Transverse colon (tissue), 4 donors: Measurements from ENCODE around the gene MVP. TPM values are rescaled to one million over a fixed set of nuclear protein-coding genes. Genes with fewer than 3 reads are reported as not detected.

ENCODE experiments used
- DNase-seq: peaks from one replicate; pipeline ENCODE4 v3.0.0-alpha.2; 2019
- H3K27ac ChIP-seq, 4 donors: fragments of 200-600 bp; sonication (generic); 2 replicates each; pipeline ENCODE4 v1.5.1; 2016 to 2018; ENCODE audit warnings: inconsistent platforms in 4 of 4
- H3K27me3 ChIP-seq: fragments of 200-600 bp; sonication (generic); 2 replicates; pipeline ENCODE4 v1.5.1; 2017; ENCODE audit warnings: inconsistent platforms
- H3K36me3 ChIP-seq, 4 donors: fragments of 200-600 bp; sonication (generic); 2 replicates each; pipeline ENCODE4 v1.5.1; 2017 to 2019; ENCODE audit warnings: inconsistent platforms in 4 of 4
- H3K4me1 ChIP-seq, 4 donors: fragments of 200-600 bp; sonication (generic); 2 replicates each; pipeline ENCODE4 v1.5.1; 2017 to 2020; ENCODE audit warnings: inconsistent platforms in 4 of 4
- H3K4me3 ChIP-seq, 4 donors: fragments of 200-600 bp; sonication (generic); 1 replicate in 1 of 4; 2 replicates in 3 of 4; pipeline versions ENCODE4 v1.5.1 to v1.6.1; 2017 to 2019; ENCODE audit warnings: inconsistent platforms in 4 of 4
- H3K9me3 ChIP-seq, 2 donors: fragments of 200-600 bp; sonication (generic); 2 replicates each; pipeline ENCODE4 v1.5.1; 2017 to 2019; ENCODE audit warnings: inconsistent platforms in 2 of 2
- EP300 ChIP-seq: sonication (generic); formaldehyde crosslinking; IDR thresholded peaks from one replicate; pipeline ENCODE4 v1.6.1; 2017; ENCODE audit warnings: antibody characterized with exemption, low read depth
- POLR2A ChIP-seq: fragments of 450-650 bp; IDR thresholded peaks from one replicate; pipeline ENCODE4 v1.6.1; 2016; ENCODE audit warnings: antibody characterized with exemption, mild to moderate bottlenecking, moderate library complexity
- POLR2AphosphoS5 ChIP-seq, 3 donors: sonication (generic); formaldehyde crosslinking; IDR thresholded peaks; one replicate each; pipeline ENCODE4 v1.6.1; 2016; ENCODE audit warnings: antibody characterized with exemption in 3 of 3
- WGBS, 2 donors: methylation state at CpG; one replicate each; pipeline ENCODE4 v1.1.5; 2018; ENCODE audit warnings: low coverage in 1 of 2; 5-methylcytosine and 5-hydroxymethylcytosine counted together
- in situ Hi-C, 4 donors: fragments of 200-750 bp; cut with MboI; loops; one replicate each; pipeline versions ENCODE4 v1.15.0 to v1.15.1; 2017; ENCODE audit warnings: low sequenced_read_pairs in 3 of 4, low pct_ligation_motif_present in 1 of 4, low pct_unique_long_range_greater_than_20kb in 1 of 4
- intact Hi-C: fragments of 100-400 bp; cut with DNase I; formaldehyde crosslinking; loops from one replicate; pipeline ENCODE4 v1.15.1; 2023; ENCODE audit warnings: low total_unique reads
- total RNA-seq, 4 donors: library from RNA; depleted of rRNA; stranded (reverse); fragments of >200 nt; gene quantifications; one replicate each; pipeline ENCODE4 v1.1.0, GENCODE V29; 2016
- TF ChIP-seq, protein P1 (sequence below), 5 experiments: fragments of 200-600 bp in 3 of 5; fragments of 450-650 bp in 2 of 5; sonication (generic) in 3 of 5; IDR thresholded peaks; 1 replicate in 2 of 5; 2 replicates in 3 of 5; pipeline ENCODE4 v1.5.1; 2016 to 2017; ENCODE audit warnings: antibody characterized with exemption in 5 of 5, inconsistent platforms in 3 of 5, mild to moderate bottlenecking in 2 of 5, moderate library complexity in 1 of 5

Gene MVP
- total RNA-seq, 4 donors from 2014 or later = 483 to 654 (median 553) TPM

- Histone ChIP-seq H3K9me3 (no peaks in the 10 kb centered on the region), H3K4me3 (peak overlapping the region; percentile 55 to 71 (median 66)), H3K36me3 (no peaks in the 10 kb centered on the region), H3K4me1 (peaks cover 33 to 59% (median 47%) of the 10 kb centered on the region in 4 donors), H3K27me3 (no peaks in the 10 kb centered on the region), H3K27ac (peak overlapping the region; percentile 93 to 98 (median 96))
- in situ Hi-C loops (no loop called here), intact Hi-C loops (no loop called here)
- peak; percentile 64 for DNase-seq
- WGBS, 2 donors = 0% methylated on average over 42 of the region's 99 CpGs; no CpG with 5 or more reads in 1 of the 2 donors
- no peak for TF ChIP-seq EP300
- no peak for TF ChIP-seq POLR2AphosphoS5 (IDR thresholded peaks at IDR 0.05)
- no peak for TF ChIP-seq POLR2A
- TF ChIP-seq, protein P1, sequence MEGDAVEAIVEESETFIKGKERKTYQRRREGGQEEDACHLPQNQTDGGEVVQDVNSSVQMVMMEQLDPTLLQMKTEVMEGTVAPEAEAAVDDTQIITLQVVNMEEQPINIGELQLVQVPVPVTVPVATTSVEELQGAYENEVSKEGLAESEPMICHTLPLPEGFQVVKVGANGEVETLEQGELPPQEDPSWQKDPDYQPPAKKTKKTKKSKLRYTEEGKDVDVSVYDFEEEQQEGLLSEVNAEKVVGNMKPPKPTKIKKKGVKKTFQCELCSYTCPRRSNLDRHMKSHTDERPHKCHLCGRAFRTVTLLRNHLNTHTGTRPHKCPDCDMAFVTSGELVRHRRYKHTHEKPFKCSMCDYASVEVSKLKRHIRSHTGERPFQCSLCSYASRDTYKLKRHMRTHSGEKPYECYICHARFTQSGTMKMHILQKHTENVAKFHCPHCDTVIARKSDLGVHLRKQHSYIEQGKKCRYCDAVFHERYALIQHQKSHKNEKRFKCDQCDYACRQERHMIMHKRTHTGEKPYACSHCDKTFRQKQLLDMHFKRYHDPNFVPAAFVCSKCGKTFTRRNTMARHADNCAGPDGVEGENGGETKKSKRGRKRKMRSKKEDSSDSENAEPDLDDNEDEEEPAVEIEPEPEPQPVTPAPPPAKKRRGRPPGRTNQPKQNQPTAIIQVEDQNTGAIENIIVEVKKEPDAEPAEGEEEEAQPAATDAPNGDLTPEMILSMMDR (IDR thresholded peaks at IDR 0.05) = no peak
These were observed 13.4 kb upstream of the MVP start for GRCh38 chr16:29806641-29807425.

DNA sequence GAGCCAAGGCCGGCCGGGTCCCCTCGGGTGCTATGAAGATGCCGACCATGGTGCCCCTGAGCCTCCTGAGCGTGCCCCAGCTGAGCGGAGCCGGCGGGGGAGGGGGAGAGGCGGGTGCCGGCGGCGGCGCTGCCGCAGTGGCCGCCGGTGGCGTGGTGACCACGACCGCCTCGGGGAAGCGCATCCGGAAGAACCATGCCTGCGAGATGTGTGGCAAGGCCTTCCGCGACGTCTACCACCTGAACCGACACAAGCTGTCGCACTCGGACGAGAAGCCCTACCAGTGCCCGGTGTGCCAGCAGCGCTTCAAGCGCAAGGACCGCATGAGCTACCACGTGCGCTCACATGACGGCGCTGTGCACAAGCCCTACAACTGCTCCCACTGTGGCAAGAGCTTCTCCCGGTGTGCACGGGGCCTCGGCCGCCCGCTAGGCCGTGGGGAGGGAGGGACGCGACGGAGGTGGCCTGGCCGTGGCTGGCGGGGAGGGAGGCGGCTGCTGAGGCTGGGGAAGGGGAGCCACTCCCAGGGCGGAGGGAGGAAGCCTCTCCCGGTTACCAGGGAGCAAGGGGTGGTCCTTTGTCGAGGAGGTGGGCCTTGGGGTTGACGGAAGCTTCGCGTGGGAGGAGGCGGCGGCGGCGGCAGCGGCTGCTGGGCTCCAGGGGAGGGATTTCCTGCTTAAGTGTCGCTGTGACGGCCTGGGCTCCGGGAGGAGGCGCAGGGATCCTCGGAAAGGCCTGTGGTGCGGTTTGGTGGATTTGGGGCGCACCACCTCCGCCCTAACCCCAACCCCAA is 12.6 kb upstream of the MVP start:
- in situ Hi-C loops = no loop called here
- 2% methylated on average over 64 of the region's 69 CpGs; no CpG with 5 or more reads in 1 of the 2 donors for WGBS, 2 donors

GRCh38 chr16:29808219-29808900 is 11.9 kb upstream of the MVP start:
- H3K27ac ChIP-seq = peak overlapping the region; percentile 93 to 98 (median 96)
- DNase-seq = no peak
- no peaks in the 10 kb centered on the region for H3K36me3 ChIP-seq
- peaks cover 41 to 74% (median 62%) of the 10 kb centered on the region in 4 donors for H3K4me1 ChIP-seq
- WGBS, 2 donors = 25 to 37% methylated on average over 4 to 25 of the region's 25 CpGs
- intact Hi-C loops (no loop called here), in situ Hi-C loops (no loop called here)
- TF ChIP-seq POLR2A = no peak
- no peak for TF ChIP-seq EP300
- no peak for TF ChIP-seq POLR2AphosphoS5 (IDR thresholded peaks at IDR 0.05)
- TF ChIP-seq, protein P1 (IDR thresholded peaks at IDR 0.05) = no peak
- no peaks in the 10 kb centered on the region for H3K27me3 ChIP-seq
- peak overlapping the region; percentile 19 to 71 (median 59) for H3K4me3 ChIP-seq
- H3K9me3 ChIP-seq = no peaks in the 10 kb centered on the region

More for the DNA sequence above, 12.6 kb upstream of the MVP start:
- Histone ChIP-seq H3K27ac (peak overlapping the region; percentile 93 to 98 (median 96)), H3K4me1 (peaks cover 34 to 66% (median 54%) of the 10 kb centered on the region in 4 donors), H3K36me3 (no peaks in the 10 kb centered on the region), H3K9me3 (no peaks in the 10 kb centered on the region), H3K4me3 (peak overlapping the region; percentile 32 to 71 (median 59)), H3K27me3 (no peaks in the 10 kb centered on the region)
- peak; percentile 93 for DNase-seq
- intact Hi-C loops = no loop called here
- TF ChIP-seq, protein P1 (IDR thresholded peaks at IDR 0.05) = peak; percentile 29 to 51 (median 37)
- TF ChIP-seq POLR2A (peak; percentile 87), POLR2AphosphoS5 (IDR thresholded peaks at IDR 0.05) (peak in 2 of 3 donors; percentile 83 to 94), EP300 (no peak)
